Cardiac muscle cell (in vitro differentiated cells and primary cell): ENCODE results near the gene TTC1. TPM values are rescaled to one million over a fixed set of nuclear protein-coding genes. Genes with fewer than 3 reads are reported as not detected.
"Not testable (repeated sequence)": the region's sequence is repeated elsewhere in the genome, so short reads cannot be mapped to it uniquely, and the experiment has no call there.

Experiments
- DNase-seq, 2 donors: peaks; one replicate each; pipeline versions ENCODE4 v3.0.0 to v3.0.0-alpha.2; 2010 to 2017; ENCODE audit warnings: low read depth in 1 of 2, low spot score in 1 of 2
- H3K27ac ChIP-seq: fragments of 200-600 bp; sonication (generic); 2 replicates; pipeline ENCODE4 v1.5.1; 2016
- H3K27me3 ChIP-seq: fragments of 200-600 bp; sonication (generic); 2 replicates; pipeline ENCODE4 v1.6.0; 2016; ENCODE audit warnings: control low read depth
- H3K36me3 ChIP-seq: fragments of 200-600 bp; sonication (generic); 2 replicates; pipeline ENCODE4 v1.5.1; 2016; ENCODE audit warnings: control low read depth
- H3K4me1 ChIP-seq: fragments of 200-600 bp; sonication (generic); 2 replicates; pipeline ENCODE4 v1.8.1; 2017; ENCODE audit warnings: low read depth, mild to moderate bottlenecking, mixed run types
- H3K4me3 ChIP-seq: fragments of 200-600 bp; sonication (generic); 2 replicates; pipeline ENCODE4 v1.5.1; 2016; ENCODE audit warnings: mild to moderate bottlenecking
- H3K9me3 ChIP-seq: fragments of 200-600 bp; sonication (generic); 2 replicates; pipeline ENCODE4 v1.5.1; 2017; ENCODE audit warnings: low read depth, mild to moderate bottlenecking, control low read depth
- polyA plus RNA-seq: library from polyadenylated mRNA; unstranded; fragments of >200 nt; fragmentation: Nextera tagmentation; extraction: Ambion mirVana; gene quantifications from 2 replicates; pipeline ENCODE4 v1.2.1, GENCODE V29; 2016
- total RNA-seq: library from RNA; depleted of rRNA; stranded (reverse); fragments of >200 nt; gene quantifications from 2 replicates; pipeline ENCODE4 v1.2.3, GENCODE V29; 2016
- TF ChIP-seq, protein P1 (sequence below): IDR thresholded peaks from 2 replicates; pipeline ENCODE4 v1.5.1; 2012; ENCODE audit warnings: low read depth, mild to moderate bottlenecking, low read length

Gene TTC1
- total and polyA plus RNA-seq, 2 experiments from 2014 or later = 28.1 to 54.6 TPM

DNA sequence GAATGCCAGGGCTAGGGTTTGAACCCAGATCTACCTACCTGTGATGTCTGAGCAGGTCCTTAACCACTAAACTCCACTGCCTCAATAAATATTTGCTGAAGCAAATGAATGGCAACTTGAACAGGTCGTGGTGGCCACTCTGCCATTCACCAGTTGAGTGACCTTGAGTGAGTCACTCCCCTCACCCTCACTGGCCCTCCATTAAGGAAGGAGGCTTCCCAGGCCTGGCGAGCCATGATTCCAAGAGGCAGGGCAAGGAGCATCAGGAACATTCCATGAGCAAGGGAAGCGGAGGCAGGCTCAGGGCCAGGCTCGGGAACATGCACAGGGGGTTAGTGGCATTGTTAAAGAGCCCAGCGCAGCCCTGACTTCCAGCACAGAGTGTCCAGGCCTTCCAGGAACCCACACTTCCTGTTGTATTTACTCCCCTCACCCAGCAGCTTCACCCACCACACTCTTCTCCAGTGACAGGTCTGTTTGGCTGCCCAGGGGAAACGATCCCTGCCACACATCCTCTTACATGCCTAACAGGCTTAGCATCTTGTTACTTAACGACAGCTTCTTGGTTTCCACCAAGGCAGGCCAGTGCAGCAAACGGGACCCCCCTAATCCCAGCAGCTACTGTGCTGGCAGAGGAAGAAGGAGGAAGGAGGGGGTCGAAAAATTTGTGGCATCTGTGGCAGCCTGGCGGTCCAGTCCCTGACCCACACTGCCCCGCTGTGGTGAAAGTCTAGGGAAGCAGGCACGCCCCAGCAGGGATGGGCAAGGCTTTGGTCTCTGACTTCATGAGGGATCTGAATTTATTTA lies 43.7 kb upstream of the TTC1 start:
- DNase-seq = peak; percentile 72 to 78
- TF ChIP-seq, protein P1, sequence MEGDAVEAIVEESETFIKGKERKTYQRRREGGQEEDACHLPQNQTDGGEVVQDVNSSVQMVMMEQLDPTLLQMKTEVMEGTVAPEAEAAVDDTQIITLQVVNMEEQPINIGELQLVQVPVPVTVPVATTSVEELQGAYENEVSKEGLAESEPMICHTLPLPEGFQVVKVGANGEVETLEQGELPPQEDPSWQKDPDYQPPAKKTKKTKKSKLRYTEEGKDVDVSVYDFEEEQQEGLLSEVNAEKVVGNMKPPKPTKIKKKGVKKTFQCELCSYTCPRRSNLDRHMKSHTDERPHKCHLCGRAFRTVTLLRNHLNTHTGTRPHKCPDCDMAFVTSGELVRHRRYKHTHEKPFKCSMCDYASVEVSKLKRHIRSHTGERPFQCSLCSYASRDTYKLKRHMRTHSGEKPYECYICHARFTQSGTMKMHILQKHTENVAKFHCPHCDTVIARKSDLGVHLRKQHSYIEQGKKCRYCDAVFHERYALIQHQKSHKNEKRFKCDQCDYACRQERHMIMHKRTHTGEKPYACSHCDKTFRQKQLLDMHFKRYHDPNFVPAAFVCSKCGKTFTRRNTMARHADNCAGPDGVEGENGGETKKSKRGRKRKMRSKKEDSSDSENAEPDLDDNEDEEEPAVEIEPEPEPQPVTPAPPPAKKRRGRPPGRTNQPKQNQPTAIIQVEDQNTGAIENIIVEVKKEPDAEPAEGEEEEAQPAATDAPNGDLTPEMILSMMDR = peak; percentile 77
- Histone ChIP-seq H3K4me3 (no peak overlapping the region), H3K27me3 (peaks cover 26% of the 10 kb centered on the region), H3K4me1 (no peaks in the 10 kb centered on the region), H3K36me3 (no peaks in the 10 kb centered on the region), H3K9me3 (no peaks in the 10 kb centered on the region), H3K27ac (no peak overlapping the region)

DNA sequence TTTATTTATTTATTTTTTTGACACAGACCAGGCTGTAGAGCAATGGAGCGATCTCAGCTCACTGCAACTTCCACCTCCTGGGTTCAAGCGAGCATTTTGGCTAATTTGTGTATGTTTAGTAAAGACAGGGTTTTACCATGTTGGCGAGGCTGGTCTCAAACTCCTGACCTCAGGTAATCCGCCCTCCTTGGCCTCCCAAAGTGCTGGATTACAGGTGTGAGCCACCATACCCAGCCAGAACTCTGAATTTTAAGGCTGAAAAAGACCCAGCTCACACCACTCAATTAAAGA lies 43.2 kb upstream of the TTC1 start:
- H3K9me3 ChIP-seq, H3K27ac ChIP-seq, DNase-seq, H3K36me3 ChIP-seq, H3K4me3 ChIP-seq, H3K4me1 ChIP-seq: not testable (repeated sequence)
- H3K27me3 ChIP-seq = peaks cover 31% of the 10 kb centered on the region

DNA sequence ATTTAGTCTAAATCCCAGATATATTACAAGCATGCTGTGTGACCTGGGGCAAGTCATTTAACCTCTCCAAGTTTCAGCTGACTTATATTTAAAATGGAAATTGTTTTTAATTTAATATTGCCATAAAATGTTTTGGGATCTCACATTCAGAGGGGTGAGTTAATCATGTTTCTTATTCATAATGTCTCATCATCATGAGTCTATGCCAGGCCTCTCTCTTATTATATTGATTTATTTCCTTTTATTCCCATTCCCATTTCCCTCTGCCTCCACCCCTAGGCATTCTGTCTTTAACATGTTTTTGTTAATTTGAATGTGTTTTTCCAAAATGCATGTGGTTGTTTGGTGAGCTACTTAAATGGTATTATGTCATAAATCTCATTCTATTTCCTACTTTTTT lies 39.0 kb upstream of the TTC1 start:
- Histone ChIP-seq H3K27ac (no peak overlapping the region), H3K4me1 (no peaks in the 10 kb centered on the region), H3K27me3 (peaks cover 62% of the 10 kb centered on the region), H3K4me3 (no peak overlapping the region), H3K36me3 (no peaks in the 10 kb centered on the region), H3K9me3 (no peaks in the 10 kb centered on the region)
- no peak for DNase-seq
- TF ChIP-seq, protein P1 = no peak

DNA sequence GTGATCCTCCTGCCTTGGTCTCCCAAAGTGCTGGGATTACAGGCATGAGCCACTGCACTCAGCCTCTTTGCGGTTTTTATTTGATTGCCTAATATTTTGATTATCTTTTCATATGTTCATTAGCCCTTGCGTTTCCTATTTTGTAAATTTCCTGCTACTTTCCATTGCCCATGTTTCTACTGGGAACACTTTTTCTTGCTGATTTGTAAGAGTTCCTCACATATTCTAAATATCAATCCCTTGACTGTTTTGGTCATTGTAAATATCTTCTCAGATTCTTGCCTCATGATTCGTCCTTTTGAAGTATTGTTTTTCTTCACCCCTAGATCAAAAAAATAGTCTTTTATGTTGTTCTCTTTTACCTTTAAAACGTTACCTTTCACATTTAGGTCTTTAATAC lies 37.9 kb upstream of the TTC1 start:
- H3K4me1 ChIP-seq = no peaks in the 10 kb centered on the region
- H3K27me3 ChIP-seq = peaks cover 62% of the 10 kb centered on the region
- H3K4me3 ChIP-seq = no peak overlapping the region
- no peaks in the 10 kb centered on the region for H3K9me3 ChIP-seq
- H3K27ac ChIP-seq = no peak overlapping the region
- peak in 1 of 2 donors; percentile 50 for DNase-seq
- H3K36me3 ChIP-seq = no peaks in the 10 kb centered on the region
- TF ChIP-seq, protein P1 = no peak

DNA sequence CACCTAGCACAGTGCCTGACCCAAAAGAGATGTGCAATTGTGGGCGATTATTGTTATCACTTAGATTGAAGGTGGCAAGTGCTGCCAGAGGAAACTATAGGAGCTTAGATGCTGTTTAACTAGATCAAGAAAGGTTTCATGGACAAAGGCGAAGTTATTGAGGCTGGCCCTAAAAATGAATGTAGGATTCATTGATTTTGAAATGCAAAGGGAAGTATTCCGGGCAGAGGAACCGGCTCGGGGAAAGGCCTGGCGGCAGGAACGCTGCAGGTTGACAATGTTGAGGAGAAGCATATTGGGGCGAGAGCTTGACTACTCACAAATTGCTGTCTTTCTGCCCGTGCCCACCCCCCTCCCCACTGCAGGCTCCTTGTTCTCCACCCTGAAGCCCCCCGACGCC lies 37.4 kb upstream of the TTC1 start:
- TF ChIP-seq, protein P1 = no peak
- H3K27me3 ChIP-seq = peaks cover 62% of the 10 kb centered on the region
- peak overlapping the region; percentile 33 for H3K4me3 ChIP-seq
- DNase-seq = no peak
- no peaks in the 10 kb centered on the region for H3K4me1 ChIP-seq
- no peaks in the 10 kb centered on the region for H3K9me3 ChIP-seq
- H3K36me3 ChIP-seq = no peaks in the 10 kb centered on the region
- H3K27ac ChIP-seq = no peak overlapping the region

DNA sequence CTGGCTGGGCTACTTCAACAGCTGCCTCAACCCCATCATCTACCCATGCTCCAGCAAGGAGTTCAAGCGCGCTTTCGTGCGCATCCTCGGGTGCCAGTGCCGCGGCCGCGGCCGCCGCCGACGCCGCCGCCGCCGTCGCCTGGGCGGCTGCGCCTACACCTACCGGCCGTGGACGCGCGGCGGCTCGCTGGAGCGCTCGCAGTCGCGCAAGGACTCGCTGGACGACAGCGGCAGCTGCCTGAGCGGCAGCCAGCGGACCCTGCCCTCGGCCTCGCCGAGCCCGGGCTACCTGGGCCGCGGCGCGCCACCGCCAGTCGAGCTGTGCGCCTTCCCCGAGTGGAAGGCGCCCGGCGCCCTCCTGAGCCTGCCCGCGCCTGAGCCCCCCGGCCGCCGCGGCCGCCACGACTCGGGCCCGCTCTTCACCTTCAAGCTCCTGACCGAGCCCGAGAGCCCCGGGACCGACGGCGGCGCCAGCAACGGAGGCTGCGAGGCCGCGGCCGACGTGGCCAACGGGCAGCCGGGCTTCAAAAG lies 36.9 kb upstream of the TTC1 start:
- peak overlapping the region; percentile 33 for H3K4me3 ChIP-seq
- TF ChIP-seq, protein P1 = no peak
- H3K27me3 ChIP-seq = peaks cover 62% of the 10 kb centered on the region
- no peaks in the 10 kb centered on the region for H3K36me3 ChIP-seq
- DNase-seq = peak; percentile 24 to 67
- H3K27ac ChIP-seq = no peak overlapping the region
- H3K9me3 ChIP-seq = no peaks in the 10 kb centered on the region
- H3K4me1 ChIP-seq = no peaks in the 10 kb centered on the region
